Urinary bladder (tissue), 4 donors: ENCODE data around the gene RSRC1. TPM values are rescaled to one million over a fixed set of nuclear protein-coding genes. Genes with fewer than 3 reads are reported as not detected.

ENCODE experiments used
- DNase-seq: peaks from one replicate; pipeline ENCODE4 v3.0.0-alpha.2; 2015; ENCODE audit errors: extremely low spot score
- H3K27ac ChIP-seq: one replicate; pipeline ENCODE4 v1.5.1; 2013; ENCODE audit warnings: low read depth, mild to moderate bottlenecking, moderate library complexity
- H3K36me3 ChIP-seq: one replicate; pipeline ENCODE4 v1.6.1; 2013; ENCODE audit warnings: mild to moderate bottlenecking, moderate library complexity; ENCODE audit not compliant: insufficient read depth
- H3K4me1 ChIP-seq: one replicate; pipeline ENCODE4 v1.6.1; 2013; ENCODE audit warnings: mild to moderate bottlenecking, moderate library complexity; ENCODE audit not compliant: insufficient read depth
- H3K4me3 ChIP-seq: one replicate; pipeline ENCODE4 v1.5.1; 2013; ENCODE audit warnings: low read depth, low read length
- WGBS: extraction: QIAGEN DNeasy Blood & Tissue Kit; methylation state at CpG from one replicate; pipeline ENCODE4 v1.1.7; 2013; 5-methylcytosine and 5-hydroxymethylcytosine counted together
- polyA plus RNA-seq: library from polyadenylated mRNA; stranded (reverse); fragments of 200-250 nt; gene quantifications from one replicate; pipeline ENCODE4 v1.2.3, GENCODE V29; 2013
- total RNA-seq: library from RNA; depleted of rRNA; stranded (reverse); fragments of >200 nt; gene quantifications from one replicate; pipeline ENCODE4 v1.2.3, GENCODE V29; 2014
- donor health status: healthy with polysubstance abuse.
- donor health status: healthy.

Gene RSRC1
- total and polyA plus RNA-seq, 2 donors = 29.3 to 70.6 TPM

DNA sequence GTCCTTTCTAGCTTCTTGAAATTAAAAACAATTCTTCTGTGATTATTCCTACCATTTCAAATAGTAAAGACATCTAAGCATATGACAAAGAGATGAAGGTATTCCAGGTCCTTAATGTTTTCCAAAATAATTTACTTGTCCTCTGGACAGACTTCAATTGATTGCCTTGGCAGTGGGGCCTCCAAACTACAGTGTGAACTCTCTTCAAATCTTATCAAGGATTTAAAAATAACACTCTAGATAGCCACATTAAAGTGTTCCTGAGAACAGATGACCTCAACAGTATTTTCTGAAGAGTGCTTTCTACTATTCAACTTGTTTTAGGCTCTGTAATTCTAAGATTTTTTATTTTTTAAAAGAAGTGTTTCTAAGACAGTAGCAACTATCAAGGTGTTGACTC, 453.2 kb downstream of the RSRC1 start:
- no peaks in the 10 kb centered on the region for H3K4me1 ChIP-seq
- no peak overlapping the region for H3K27ac ChIP-seq
- no peak for DNase-seq
- H3K4me3 ChIP-seq = no peak overlapping the region
- no peaks in the 10 kb centered on the region for H3K36me3 ChIP-seq

DNA sequence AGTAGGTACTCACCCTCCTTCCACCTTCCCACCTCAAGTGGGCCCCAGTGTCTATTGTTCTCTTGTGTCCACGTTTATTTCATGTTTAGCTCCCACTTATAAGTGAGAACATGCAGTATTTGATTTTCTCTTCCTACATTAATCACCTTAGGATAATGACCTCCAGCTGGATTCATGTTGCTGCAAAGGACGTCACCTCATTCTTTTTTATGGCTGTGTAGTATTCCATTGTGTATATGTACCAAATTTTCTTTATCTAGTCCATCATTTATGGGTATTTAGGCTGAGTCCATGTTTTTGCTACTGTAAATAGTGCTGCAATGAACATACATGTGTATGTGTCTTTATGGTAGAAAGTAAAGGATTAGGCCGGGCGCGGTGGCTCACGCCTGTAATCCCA, 455.2 kb downstream of the RSRC1 start:
- Histone ChIP-seq H3K4me1 (no peaks in the 10 kb centered on the region), H3K27ac (no peak overlapping the region), H3K36me3 (no peaks in the 10 kb centered on the region), H3K4me3 (no peak overlapping the region)
- 97% methylated on average over 6 of the region's 6 CpGs for WGBS
- DNase-seq = no peak

DNA sequence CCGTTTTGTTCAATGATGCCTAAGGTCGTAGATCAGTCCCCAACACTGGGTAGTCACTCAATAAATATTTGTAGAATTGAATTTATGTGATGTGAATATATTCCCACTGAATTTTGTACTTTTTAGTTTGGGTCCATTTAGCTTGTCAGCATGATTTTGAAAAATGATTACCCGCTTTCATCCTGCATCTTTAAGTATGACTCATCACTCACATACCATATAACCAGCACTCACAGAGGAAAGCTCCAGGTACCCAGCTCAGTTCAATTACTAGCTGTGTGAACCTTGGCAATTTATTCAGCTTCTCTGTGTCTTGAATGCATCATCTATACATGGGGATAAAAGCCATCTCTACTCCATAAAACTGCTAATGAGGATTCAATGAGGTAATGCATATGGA, 458.9 kb downstream of the RSRC1 start:
- no peak overlapping the region for H3K27ac ChIP-seq
- DNase-seq = no peak
- H3K4me1 ChIP-seq = no peaks in the 10 kb centered on the region
- no peaks in the 10 kb centered on the region for H3K36me3 ChIP-seq
- 79% methylated on average over 3 of the region's 3 CpGs for WGBS
- no peak overlapping the region for H3K4me3 ChIP-seq

DNA sequence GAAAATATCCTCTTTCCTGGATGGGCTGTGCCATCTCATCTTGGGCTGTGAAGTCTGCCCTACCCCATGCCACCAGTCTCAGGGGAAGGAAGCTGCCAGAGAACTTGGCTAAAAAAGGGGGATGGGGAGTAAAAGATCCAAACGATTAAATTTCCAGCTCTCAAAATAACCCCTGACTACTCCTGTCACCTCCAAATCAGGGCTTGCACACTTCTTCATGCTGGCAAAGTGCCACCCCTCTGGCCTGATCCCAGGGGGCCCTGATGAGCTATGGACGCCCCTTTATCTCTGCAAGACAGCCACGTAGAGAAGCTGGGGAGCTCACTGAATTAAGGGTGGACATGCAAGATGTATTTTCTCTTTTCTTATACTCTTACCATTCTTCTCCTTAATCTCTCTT, 459.9 kb downstream of the RSRC1 start:
- DNase-seq = no peak
- WGBS = 46% methylated on average over 3 of the region's 3 CpGs
- H3K36me3 ChIP-seq = no peaks in the 10 kb centered on the region
- H3K4me3 ChIP-seq = no peak overlapping the region
- H3K27ac ChIP-seq = no peak overlapping the region
- no peaks in the 10 kb centered on the region for H3K4me1 ChIP-seq

DNA sequence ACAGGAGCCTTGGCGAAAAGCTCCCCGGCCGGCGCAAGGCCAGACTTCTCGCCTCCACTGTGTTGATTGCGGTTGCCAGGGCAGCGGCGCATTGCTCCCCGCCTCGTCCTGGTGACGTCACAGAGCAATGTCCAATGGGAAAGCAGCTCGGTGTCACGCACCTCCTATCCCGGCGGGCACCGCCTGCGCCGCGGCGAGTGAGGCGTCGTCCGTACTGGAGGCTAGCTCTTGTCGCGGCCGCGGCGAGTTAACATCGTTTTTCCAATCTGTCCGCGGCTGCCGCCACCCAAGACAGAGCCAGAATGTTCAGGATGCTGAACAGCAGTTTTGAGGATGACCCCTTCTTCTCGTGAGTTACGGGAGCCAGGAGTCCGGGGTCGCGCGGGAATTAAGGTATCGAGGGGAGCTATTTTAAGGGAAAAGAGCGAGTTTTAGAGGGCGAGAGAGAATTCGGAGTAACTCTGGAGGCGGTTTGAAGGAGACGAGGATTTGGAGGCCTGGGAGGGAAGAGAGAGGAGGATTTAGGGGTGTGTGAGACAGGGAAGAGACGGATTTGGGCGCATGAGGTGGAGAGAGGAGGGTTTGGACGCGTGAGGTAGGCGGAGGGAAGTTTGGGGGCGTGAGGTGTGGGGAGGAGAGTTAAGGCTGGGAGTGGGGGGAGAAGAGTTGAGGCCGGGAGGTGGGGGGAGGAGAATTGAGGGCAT, 461.3 kb downstream of the RSRC1 start, which contains the start of gene MLF1:
MLF1 (plus strand) TSS at position 196 of the 704 bp plus-strand sequence; CDS start at position 303, 107 bp downstream.
- Histone ChIP-seq H3K27ac (no peak within 1 kb of the TSS), H3K36me3 (no peaks in the 10 kb centered on the region), H3K4me1 (no peaks in the 10 kb centered on the region), H3K4me3 (peak within 1 kb of the TSS; percentile 49)
- WGBS = under 1% methylated on average over 51 of the region's 51 CpGs
- peak; percentile 91 for DNase-seq

DNA sequence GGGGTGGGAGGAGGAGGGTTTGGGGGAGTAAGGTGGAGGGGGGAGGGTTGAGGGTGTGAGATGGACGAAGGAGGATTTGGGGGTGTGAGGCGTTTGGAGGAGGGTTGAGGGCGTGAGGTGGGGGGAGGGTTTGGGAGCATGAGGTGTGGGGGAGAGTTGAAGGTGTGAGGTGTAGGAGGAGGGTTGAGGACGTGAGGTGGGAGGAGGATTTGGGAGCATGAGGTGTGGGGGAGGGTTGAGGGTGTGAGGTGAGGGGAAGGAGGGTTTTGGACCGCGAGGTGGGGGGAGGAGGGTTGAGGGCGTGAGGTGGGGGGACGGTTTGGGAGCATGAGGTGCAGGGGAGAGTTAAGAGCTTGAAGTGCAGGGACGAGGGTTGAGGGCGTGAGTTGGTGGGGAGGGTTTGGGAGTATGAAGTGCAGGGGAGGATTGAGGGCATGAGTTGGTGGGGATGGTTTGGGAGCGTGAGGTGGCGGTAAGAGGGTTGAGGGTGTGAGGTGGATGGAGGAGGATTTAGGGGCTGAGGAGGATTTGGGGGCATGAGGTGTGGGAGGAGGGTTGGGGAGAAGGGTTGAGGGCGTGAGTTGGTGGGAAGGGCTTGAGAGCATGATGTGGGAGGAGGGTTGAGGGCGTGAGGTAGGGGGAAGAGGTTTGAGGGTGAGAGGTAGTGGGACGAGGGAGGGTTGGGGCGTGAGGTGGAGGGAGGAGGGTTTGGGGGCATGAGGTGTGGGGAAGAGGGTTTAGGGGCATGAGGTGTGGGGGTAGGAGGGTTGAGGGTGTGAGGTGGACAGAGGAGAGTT, 462.3 kb downstream of the RSRC1 start:
- no peak overlapping the region for H3K4me3 ChIP-seq
- no peak for DNase-seq
- 84% methylated on average over 16 of the region's 16 CpGs for WGBS
- H3K27ac ChIP-seq = no peak overlapping the region
- H3K4me1 ChIP-seq = no peaks in the 10 kb centered on the region
- H3K36me3 ChIP-seq = no peaks in the 10 kb centered on the region

DNA sequence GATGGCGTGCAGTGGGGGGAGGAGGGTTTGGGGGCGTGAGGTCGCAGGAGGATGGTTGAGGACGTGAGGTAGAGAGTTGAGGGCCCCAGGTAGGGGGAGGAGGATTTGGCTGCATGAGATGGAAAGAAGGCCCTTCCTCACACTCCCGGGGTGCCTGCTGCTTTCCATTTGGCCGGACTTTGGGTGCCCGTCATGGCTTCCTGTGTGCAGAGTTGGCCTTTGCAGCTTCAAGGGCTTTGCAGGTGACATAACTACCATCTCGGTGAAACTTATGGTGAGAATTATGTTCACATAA, 462.8 kb downstream of the RSRC1 start:
- Histone ChIP-seq H3K36me3 (no peaks in the 10 kb centered on the region), H3K4me1 (no peaks in the 10 kb centered on the region), H3K4me3 (no peak overlapping the region), H3K27ac (no peak overlapping the region)
- WGBS = 94% methylated on average over 8 of the region's 8 CpGs
- no peak for DNase-seq

DNA sequence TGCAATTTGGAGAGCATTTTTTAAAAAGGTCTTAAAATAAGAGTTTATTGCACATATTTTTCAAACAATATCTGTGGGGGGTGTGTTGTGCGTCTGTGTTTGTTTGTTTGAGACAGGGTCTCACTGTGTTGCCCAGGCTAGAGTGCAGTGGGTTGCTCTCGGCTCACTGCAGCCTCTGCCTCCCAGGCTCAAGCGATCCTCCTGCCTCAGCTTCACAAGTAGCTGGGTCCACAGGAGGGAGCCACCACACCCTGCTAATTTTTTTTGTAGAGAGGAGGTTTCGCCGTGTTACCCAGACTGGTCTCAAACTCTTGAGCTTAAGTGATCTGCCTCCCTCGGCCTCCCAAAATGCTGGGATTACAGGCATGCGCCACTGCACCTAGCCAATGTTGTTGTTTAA, 463.8 kb downstream of the RSRC1 start:
- Histone ChIP-seq H3K4me1 (no peaks in the 10 kb centered on the region), H3K36me3 (no peaks in the 10 kb centered on the region), H3K4me3 (no peak overlapping the region), H3K27ac (no peak overlapping the region)
- 89% methylated on average over 7 of the region's 7 CpGs for WGBS
- no peak for DNase-seq

DNA sequence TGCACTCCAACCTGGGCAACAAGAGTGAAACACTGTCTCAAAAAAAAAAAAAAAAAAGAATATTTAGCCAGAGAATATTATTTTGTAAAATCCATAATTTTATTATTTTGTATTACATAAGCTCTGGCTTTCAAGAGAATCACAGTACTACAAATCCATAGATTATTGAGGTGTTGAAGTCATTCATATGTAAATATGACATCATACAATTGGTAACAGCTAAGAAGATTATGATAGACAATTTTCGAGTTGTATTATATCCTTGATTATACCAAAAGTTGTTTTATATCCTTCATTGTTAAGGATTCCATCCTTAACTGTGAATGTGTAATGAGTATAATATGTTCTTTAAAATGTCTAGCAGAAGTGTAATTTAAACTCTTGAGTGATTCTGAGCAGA, 464.8 kb downstream of the RSRC1 start:
- no peaks in the 10 kb centered on the region for H3K36me3 ChIP-seq
- 74% methylated on average over 1 of the region's 1 CpG for WGBS
- no peak overlapping the region for H3K4me3 ChIP-seq
- H3K4me1 ChIP-seq = no peaks in the 10 kb centered on the region
- no peak overlapping the region for H3K27ac ChIP-seq
- no peak for DNase-seq

DNA sequence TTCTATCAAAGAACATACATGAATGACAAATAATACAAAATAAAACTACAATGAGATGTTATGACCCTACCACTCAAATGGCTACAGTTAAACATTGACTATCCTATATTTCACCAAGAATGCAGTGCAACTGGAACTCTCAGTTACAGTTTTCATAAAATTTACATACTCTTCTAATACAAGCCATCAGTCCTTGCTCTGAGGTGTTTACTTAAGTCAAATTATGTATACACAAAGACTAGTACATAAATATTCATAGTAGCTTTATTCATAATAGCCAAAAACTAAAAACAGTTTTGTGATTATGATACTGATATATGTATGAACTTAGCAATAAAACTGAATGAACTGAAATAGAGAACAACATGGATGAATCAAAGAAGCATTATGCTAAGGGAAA, 480.3 kb downstream of the RSRC1 start:
- Histone ChIP-seq H3K27ac (no peak overlapping the region), H3K36me3 (no peaks in the 10 kb centered on the region), H3K4me3 (no peak overlapping the region), H3K4me1 (no peaks in the 10 kb centered on the region)
- no peak for DNase-seq

Other genes starting within 250 kb of the RSRC1 start
- 2.1 TPM for gene SHOX2, start 3.7 kb upstream of the RSRC1 start, total RNA-seq
- gene SHOX2, start 3.7 kb upstream of the RSRC1 start, polyA plus RNA-seq = 0.34 TPM